HG03108 (cell line): ENCODE measurements around the gene POU2AF3.

ENCODE experiments used
- ATAC-seq: cut with Tn5 transposase; IDR thresholded peaks from one replicate; pipeline ENCODE4 v1.9.1; 2021; ENCODE audit warnings: moderate library complexity; ENCODE audit not compliant: unreplicated experiment

Gene POU2AF3

DNA sequence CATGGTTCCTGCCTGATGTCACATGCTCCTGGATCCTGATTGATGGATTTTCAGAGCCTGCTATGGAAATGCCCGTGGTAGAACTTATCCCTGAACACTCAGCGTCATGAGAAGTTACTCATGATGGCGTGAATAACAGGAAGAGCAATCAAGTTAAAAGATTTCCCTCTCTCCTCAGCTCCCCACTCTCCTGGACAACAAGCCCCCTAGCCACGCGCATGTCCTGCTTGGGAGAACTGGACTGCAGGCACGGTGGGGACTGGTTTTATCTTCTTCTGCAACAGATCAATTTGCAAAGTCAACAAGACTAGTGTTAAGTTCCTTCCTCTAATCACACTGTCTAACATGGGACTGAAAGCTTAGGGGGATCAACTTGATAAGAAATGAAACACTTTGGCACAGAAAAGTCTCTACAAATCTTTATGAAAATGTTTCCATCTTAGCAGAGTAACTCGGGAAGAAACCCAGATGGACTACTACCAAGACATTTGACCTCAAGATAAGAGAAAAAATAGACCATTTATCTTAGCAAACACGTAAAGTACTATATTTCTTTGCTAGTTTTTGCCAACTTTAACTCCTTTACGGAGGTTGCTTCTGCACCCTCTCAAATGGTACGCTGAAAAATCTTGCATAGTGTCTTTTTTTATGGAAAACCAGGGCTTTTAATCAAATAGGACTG lies 53.2 kb downstream of the POU2AF3 start:
- no peak for ATAC-seq

- ATAC-seq, result no peak
Measured at GRCh38 chr11:111352231-111352746, 53.9 kb downstream of the POU2AF3 start.

GRCh38 chr11:111352935-111353710 lies 54.8 kb downstream of the POU2AF3 start:
- no peak for ATAC-seq

- ATAC-seq, result no peak
Measured at GRCh38 chr11:111353776-111354600, 55.6 kb downstream of the POU2AF3 start.

- no peak for ATAC-seq
Measured at GRCh38 chr11:111354601-111354891, 56.2 kb downstream of the POU2AF3 start.

GRCh38 chr11:111355101-111355500 lies 56.8 kb downstream of the POU2AF3 start:
- no peak for ATAC-seq

DNA sequence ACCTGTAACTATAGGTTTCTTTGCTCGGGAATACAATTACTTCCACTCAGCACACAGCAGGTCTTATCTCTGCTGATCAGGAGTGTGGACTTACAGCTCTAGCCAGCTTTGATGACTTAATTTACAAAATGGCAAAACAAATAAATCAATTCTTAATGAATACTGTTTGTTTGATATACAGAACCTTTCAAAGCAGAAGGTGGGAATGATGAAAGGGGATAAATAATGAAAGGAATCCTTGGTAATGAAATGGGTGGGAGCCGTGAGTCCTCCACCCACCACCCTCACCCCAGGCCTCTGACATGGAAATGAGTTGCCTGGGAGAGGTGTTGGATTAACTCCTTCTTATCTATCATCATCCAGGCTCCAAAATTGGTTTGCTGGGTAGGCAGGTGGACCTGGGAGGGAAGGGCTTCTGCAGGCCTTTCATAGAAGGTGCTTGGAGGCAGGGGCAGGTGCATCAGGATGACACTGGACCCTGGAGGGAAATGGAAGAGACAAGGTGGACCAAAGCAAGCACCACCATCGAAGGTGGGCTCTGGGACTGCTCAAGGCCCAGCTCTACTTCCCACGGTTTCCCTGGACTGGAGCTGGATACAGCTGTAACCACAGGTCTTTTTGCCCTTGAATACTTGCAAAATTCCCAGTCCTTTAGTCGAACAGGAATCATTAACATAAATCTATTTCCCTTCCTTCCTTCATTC lies 57.8 kb downstream of the POU2AF3 start:
- ATAC-seq, result no peak

- no peak for ATAC-seq
Measured at GRCh38 chr11:111356660-111357048, 58.3 kb downstream of the POU2AF3 start.

GRCh38 chr11:111357150-111358037 lies 59.0 kb downstream of the POU2AF3 start:
- ATAC-seq, result no peak
